ENCODE data around the gene IQSEC1.

DNA sequence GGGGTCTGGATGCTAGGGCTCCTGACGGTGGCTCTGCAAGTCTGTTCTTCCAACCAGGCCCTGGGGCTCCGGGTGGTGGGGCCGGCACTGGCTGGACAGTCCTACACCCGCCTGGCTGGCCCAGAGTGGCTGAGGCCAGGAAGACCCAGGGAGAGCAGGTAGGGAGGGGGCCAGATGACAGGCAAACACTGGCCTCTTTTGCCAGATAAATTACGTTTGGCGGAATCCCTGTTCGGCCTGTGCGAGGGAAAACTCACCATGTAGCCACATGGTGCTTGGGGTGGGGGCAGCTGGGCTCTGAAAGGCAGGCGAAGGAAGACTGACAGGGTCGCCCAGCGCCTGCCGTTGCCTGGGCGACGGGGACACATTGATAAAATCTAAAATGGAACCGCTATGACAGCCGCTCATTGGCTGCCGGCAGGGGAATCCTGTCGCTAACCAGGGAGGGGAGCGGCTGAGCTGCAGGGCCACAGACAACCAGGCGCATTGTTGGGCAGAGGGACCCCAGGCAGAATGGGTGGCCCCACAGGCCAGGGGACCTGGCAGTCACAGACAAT, 30.4 kb downstream of the IQSEC1 start:
- TF ChIP-seq, protein P1, sequence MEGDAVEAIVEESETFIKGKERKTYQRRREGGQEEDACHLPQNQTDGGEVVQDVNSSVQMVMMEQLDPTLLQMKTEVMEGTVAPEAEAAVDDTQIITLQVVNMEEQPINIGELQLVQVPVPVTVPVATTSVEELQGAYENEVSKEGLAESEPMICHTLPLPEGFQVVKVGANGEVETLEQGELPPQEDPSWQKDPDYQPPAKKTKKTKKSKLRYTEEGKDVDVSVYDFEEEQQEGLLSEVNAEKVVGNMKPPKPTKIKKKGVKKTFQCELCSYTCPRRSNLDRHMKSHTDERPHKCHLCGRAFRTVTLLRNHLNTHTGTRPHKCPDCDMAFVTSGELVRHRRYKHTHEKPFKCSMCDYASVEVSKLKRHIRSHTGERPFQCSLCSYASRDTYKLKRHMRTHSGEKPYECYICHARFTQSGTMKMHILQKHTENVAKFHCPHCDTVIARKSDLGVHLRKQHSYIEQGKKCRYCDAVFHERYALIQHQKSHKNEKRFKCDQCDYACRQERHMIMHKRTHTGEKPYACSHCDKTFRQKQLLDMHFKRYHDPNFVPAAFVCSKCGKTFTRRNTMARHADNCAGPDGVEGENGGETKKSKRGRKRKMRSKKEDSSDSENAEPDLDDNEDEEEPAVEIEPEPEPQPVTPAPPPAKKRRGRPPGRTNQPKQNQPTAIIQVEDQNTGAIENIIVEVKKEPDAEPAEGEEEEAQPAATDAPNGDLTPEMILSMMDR (IDR thresholded peaks at IDR 0.05; ENCODE audit: insufficient read depth, low read length, poor library complexity, severe bottlenecking) = no peak
- no peak for TF ChIP-seq EZH2phosphoT487 (conservative IDR thresholded peaks at IDR 0.05; ENCODE audit: low read length)
